Immature natural killer cell (primary cell): ENCODE data around the gene EIF4E1B. TPM values are rescaled to one million over a fixed set of nuclear protein-coding genes. Genes with fewer than 3 reads are reported as not detected.

Experiments
- DNase-seq, 3 donors: peaks; one replicate each; pipeline ENCODE4 v3.0.0; 2022; ENCODE audit warnings: mixed read lengths in 1 of 3
- H3K27ac Mint-ChIP-seq, 6 donors: one replicate each; pipeline ENCODE4 v1.8.0; 2020; ENCODE audit warnings: mixed read lengths in 6 of 6, mild to moderate bottlenecking in 5 of 6, inconsistent platforms in 4 of 6, moderate library complexity in 3 of 6
- H3K27me3 Mint-ChIP-seq, 3 donors: one replicate each; pipeline ENCODE4 v1.8.0; 2020 to 2021; ENCODE audit warnings: low read depth in 3 of 3, mild to moderate bottlenecking in 3 of 3, mixed read lengths in 3 of 3, moderate library complexity in 3 of 3, inconsistent platforms in 1 of 3
- H3K36me3 Mint-ChIP-seq, 3 donors: one replicate each; pipeline ENCODE4 v1.8.0; 2020; ENCODE audit warnings: mixed read lengths in 3 of 3, inconsistent platforms in 2 of 3, mild to moderate bottlenecking in 2 of 3
- H3K4me1 Mint-ChIP-seq, 2 donors: one replicate each; pipeline ENCODE4 v1.8.0; 2020; ENCODE audit warnings: inconsistent platforms in 2 of 2, mild to moderate bottlenecking in 2 of 2, mixed read lengths in 2 of 2, moderate library complexity in 1 of 2
- H3K4me3 Mint-ChIP-seq, 5 donors: one replicate each; pipeline ENCODE4 v1.8.0; 2020; ENCODE audit warnings: mild to moderate bottlenecking in 5 of 5, mixed read lengths in 5 of 5, inconsistent platforms in 3 of 5, moderate library complexity in 3 of 5
- H3K9me3 Mint-ChIP-seq, 6 donors: one replicate each; pipeline ENCODE4 v1.8.0; 2020; ENCODE audit warnings: mild to moderate bottlenecking in 6 of 6, mixed read lengths in 6 of 6, inconsistent platforms in 4 of 6, moderate library complexity in 3 of 6
- polyA plus RNA-seq, 3 donors: library from polyadenylated mRNA; unstranded; fragments of 300-500 nt; fragmentation: Illumina TruSeq; gene quantifications; one replicate each; pipeline ENCODE4 v1.2.3, GENCODE V29; 2021

The EIF4E1B gene
- polyA plus RNA-seq, 3 donors from 2014 or later, result not detected

DNA sequence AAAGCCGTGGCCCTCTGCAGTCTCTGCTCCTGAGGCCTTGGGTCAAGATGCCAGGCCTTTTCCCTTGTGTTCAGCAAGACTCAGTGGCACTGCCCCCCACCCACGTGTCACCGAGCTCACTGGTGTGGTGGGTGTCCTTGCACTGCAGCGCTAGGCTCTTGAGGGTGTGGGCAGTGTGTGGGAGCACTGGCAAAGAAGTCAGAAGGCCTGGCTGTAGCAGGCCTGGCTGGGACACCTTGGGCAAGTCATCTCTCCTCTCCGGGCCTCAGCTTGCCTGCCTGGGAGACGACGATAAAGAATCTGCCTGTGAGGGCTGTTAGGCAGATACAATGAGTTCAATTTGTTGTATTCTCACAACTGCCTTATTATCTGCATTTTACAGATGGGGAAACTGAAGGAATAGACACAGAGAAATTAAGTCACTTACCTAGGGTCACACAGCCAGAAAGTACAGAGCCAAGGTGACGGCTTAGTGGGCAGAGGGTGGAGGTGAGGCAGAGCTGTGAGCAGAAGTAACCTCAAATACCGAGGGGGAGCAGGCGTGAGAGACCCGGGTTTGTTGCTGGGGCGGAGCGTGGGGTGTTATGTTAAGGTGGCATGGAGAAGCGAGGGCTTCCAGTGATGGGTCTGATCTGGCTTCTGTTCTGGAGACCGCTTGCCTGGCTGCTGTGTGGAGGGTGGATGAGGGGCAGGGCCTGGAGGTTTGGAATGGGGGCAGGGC is 18.2 kb downstream of the EIF4E1B start:
- DNase-seq, result peak; percentile 62 to 66 (median 63)
- Mint-ChIP-seq H3K27ac (peak overlapping the region; percentile 61 to 86 (median 84)), H3K4me3 (peak overlapping the region; percentile 82 to 93 (median 83)), H3K27me3 (peaks cover 4 to 7% (median 5%) of the 10 kb centered on the region in 3 donors), H3K36me3 (peaks cover under 1 to 5% (median 3%) of the 10 kb centered on the region in 3 donors), H3K4me1 (peaks cover 65 to 66% of the 10 kb centered on the region in 2 donors), H3K9me3 (no peaks in the 10 kb centered on the region)

DNA sequence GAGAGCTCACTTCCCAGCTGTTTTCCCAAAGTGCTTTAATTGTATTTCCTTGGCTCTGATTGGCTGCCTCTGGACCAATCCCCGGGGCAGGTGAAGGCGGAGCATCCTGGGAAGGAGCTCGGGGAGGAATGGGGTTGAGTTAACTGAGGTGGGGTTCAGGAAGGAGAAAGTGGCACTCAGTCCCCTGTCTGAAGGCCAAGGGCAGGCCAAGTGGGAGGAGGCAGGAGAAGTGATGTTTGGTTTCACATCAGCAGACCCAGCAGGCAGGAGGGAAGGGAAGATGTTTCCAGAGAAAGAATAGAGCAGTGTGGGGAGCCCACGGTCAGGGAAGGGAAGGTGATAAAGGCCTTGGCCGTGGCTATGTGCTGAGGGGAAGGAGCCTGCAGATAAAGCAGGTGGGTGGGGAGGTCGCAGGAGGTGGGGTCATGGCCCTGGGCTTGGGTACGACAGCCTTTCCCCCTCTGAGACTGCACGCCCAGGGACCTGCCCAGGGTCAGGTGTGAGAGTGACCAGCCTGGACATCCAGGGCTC is 19.9 kb downstream of the EIF4E1B start:
- Mint-ChIP-seq H3K36me3 (peaks cover 3 to 13% (median 10%) of the 10 kb centered on the region in 3 donors), H3K4me1 (peaks cover 70 to 71% of the 10 kb centered on the region in 2 donors)

DNA sequence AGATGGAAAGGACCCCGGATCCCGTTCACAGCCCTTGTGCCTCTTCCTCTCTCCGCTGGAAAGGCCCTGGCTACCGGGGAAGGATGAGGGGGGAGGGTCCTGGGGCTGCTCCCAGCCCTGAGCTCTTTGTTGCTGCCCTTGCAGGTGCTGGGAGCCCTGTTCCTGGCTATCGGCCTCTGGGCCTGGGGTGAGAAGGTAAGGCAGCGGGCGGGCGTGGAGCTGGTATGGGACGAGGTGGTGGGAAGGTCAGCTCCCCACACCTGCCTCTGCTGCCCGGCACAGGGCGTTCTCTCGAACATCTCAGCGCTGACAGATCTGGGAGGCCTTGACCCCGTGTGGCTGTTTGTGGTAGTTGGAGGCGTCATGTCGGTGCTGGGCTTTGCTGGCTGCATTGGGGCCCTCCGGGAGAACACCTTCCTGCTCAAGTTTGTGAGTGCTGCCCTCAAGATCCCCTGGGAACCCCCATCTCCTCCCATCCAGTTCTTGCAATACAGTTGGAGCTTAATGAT is 21.1 kb downstream of the EIF4E1B start:
- H3K4me3 Mint-ChIP-seq, result peak overlapping the region in 2 of 5 donors; percentile 21 to 35
- peaks cover 3 to 19% (median 15%) of the 10 kb centered on the region in 3 donors for H3K36me3 Mint-ChIP-seq
- H3K9me3 Mint-ChIP-seq, result no peaks in the 10 kb centered on the region
- no peak for DNase-seq
- peaks cover 4 to 8% (median 5%) of the 10 kb centered on the region in 3 donors for H3K27me3 Mint-ChIP-seq
- H3K4me1 Mint-ChIP-seq, result peaks cover 65 to 67% of the 10 kb centered on the region in 2 donors
- peak overlapping the region in 3 of 6 donors; percentile 20 to 58 (median 24) for H3K27ac Mint-ChIP-seq

More for the DNA sequence above, 19.9 kb downstream of the EIF4E1B start:
- no peak for DNase-seq
- Mint-ChIP-seq H3K27me3 (peaks cover 4 to 8% (median 5%) of the 10 kb centered on the region in 3 donors), H3K4me3 (peak overlapping the region; percentile 12 to 64 (median 30)), H3K27ac (peak overlapping the region in 2 of 6 donors; percentile 44 to 53), H3K9me3 (no peaks in the 10 kb centered on the region)

DNA sequence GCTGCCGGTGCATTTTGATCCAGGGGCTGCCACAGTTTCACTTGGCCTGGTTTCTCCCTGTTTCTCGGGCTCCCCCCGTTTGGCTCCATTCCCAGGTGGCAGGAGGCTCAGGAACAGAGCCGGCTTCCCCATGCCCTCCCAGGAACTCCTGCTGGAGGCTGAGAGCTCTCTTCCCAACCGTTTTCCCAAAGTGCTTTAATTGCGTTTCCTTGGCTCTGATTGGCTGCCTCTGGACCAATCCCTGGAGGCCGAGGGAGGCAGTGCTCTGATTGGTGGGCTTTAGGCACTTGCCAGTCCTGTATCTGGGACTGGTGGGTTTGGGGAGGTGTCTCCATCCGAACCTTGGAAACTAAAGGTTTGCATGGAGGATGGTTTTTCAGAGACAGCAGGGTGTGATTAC is 21.7 kb downstream of the EIF4E1B start:
- Mint-ChIP-seq H3K27ac (peak overlapping the region in 1 of 6 donors; percentile 24), H3K27me3 (peaks cover 4 to 8% (median 5%) of the 10 kb centered on the region in 3 donors), H3K4me1 (peaks cover 59 to 62% of the 10 kb centered on the region in 2 donors), H3K4me3 (no peak overlapping the region), H3K9me3 (no peaks in the 10 kb centered on the region), H3K36me3 (peaks cover 3 to 19% (median 15%) of the 10 kb centered on the region in 3 donors)
- DNase-seq, result no peak

DNA sequence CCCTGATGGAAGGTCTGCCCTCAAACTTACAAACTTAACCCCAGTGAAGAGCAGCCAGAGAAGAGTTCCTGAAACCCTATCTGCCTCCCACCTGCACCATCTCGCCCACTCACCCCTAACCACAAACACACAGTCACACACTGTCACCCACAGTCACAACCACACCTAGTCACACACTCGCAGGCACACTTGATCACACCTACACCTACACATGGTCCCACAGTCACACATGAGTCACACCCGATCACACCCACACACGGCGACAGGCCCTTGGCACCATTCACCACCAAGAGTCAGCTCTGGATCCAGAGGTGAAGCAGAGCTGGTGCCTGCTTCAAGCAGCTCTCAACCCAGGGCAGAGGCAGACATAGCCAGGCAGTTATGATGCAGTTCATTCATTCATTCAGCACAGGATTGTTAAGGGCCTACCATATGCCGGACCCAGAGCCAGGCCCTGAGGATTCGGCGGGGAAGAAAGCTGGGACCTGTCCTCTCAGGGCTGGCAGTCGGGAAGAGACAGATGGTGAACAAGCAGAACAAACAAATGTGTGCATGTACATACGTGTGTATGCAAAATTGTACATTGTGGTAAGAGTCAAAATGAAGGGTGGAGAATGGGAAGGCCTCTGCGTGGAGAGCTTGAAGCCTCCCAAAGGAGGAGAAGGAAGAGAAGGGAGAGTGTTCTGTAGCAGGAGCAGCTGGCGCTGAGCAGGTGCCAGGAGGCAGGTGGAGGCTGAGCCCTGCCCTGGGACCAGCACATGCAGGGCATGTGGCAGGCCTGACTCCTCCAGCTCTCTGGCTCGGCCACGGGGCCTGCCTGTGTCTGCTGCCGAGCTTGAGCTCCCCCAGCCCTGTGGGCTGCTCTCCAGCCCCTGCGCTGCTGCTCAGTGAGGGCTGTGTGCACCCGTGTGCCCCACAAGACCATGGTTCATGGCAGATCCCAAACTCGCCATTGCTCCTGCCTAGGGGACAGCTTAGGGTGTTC is 23.2 kb downstream of the EIF4E1B start:
- Mint-ChIP-seq H3K27ac (peak overlapping the region; percentile 65 to 78 (median 68)), H3K36me3 (peaks cover 3 to 23% (median 18%) of the 10 kb centered on the region in 3 donors), H3K4me3 (peak overlapping the region; percentile 1 to 45 (median 19)), H3K4me1 (peaks cover 62 to 64% of the 10 kb centered on the region in 2 donors), H3K27me3 (peaks cover 4 to 8% (median 5%) of the 10 kb centered on the region in 3 donors), H3K9me3 (no peaks in the 10 kb centered on the region)
- DNase-seq, result peak; percentile 62 to 69 (median 63)

DNA sequence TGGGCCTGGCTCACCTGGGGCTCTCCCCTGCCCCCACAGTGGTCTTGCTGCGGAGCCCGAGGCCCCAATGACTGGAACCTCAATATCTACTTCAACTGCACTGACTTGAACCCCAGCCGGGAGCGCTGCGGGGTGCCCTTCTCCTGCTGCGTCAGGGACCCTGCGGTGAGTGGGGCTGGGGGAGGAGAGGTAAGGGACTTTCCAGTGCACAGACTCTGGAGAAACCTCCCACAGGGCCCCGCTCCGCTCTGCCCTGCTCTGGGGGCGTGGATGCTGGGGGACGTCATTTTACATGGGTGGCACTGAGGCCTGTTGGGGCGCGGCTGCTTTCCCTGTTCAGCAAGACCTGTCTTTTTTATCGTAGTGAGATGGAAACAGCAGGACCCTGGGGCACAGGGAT is 24.4 kb downstream of the EIF4E1B start:
- Mint-ChIP-seq H3K36me3 (peaks cover 3 to 23% (median 18%) of the 10 kb centered on the region in 3 donors), H3K27ac (no peak overlapping the region), H3K4me3 (no peak overlapping the region), H3K9me3 (no peaks in the 10 kb centered on the region), H3K27me3 (peaks cover 4 to 8% (median 5%) of the 10 kb centered on the region in 3 donors), H3K4me1 (peaks cover 60 to 65% of the 10 kb centered on the region in 2 donors)
- DNase-seq, result no peak

DNA sequence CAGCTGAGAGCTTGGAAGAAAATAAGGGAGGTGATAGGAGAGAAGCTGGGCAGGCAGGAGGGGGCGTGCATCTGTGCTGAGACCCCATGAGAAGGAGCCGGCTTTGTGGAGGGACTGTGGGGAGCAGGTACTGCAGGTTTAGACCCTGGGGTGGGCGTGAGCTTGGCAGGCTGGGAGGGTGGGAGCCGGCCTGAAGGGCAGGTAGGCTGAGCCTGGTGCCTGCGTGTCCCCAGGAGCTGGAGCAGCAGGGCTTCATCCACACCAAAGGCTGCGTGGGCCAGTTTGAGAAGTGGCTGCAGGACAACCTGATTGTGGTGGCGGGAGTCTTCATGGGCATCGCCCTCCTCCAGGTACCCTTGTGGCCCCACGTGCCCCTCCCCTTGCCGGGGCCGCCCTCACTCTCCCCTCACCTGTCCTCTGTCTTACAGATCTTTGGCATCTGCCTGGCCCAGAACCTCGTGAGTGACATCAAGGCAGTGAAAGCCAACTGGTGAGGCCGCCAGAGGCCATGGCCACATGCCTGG is 26.1 kb downstream of the EIF4E1B start:
- Mint-ChIP-seq H3K27me3 (peaks cover 3 to 5% (median 4%) of the 10 kb centered on the region in 3 donors), H3K4me3 (no peak overlapping the region), H3K4me1 (peaks cover 48 to 56% of the 10 kb centered on the region in 2 donors), H3K36me3 (peaks cover 3 to 23% (median 18%) of the 10 kb centered on the region in 3 donors), H3K27ac (no peak overlapping the region), H3K9me3 (no peaks in the 10 kb centered on the region)
- no peak for DNase-seq

DNA sequence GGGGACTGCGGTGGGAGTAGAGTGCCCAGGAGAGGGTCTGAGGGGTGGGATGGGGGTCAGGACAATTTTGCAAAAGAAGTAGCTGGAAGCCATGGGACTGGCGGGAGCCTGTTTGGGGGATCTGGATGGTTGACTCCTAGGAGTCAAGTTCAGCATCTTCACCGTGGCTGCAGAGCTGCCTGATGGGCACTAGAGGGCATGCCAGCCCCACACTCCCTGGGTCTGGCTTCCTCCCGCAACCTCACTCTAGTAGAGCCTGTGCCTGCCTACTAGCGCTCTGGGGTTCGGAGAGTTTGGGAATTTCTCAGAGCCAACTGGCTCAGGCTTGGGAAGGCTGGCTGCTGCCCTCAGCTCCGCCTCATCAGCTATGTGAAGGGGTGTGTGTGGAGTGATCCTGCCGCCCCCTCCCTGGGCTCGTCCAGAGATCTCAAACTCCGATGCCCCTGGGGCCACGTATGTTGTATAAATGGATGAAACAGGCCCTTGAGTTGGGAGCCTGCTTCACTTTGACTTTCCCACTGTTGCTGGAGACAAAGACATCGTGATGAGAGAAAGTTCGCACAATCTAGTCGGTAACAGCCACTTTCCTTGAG is 27.6 kb downstream of the EIF4E1B start:
- H3K4me3 Mint-ChIP-seq, result peak overlapping the region; percentile 75 to 85 (median 76)
- H3K4me1 Mint-ChIP-seq, result peaks cover 32 to 41% of the 10 kb centered on the region in 2 donors
- H3K36me3 Mint-ChIP-seq, result peaks cover 3 to 23% (median 18%) of the 10 kb centered on the region in 3 donors
- H3K9me3 Mint-ChIP-seq, result no peaks in the 10 kb centered on the region
- peak; percentile 58 to 67 (median 66) for DNase-seq
- peaks cover 3 to 7% (median 6%) of the 10 kb centered on the region in 3 donors for H3K27me3 Mint-ChIP-seq
- H3K27ac Mint-ChIP-seq, result peak overlapping the region in 3 of 6 donors; percentile 38 to 53 (median 39)

DNA sequence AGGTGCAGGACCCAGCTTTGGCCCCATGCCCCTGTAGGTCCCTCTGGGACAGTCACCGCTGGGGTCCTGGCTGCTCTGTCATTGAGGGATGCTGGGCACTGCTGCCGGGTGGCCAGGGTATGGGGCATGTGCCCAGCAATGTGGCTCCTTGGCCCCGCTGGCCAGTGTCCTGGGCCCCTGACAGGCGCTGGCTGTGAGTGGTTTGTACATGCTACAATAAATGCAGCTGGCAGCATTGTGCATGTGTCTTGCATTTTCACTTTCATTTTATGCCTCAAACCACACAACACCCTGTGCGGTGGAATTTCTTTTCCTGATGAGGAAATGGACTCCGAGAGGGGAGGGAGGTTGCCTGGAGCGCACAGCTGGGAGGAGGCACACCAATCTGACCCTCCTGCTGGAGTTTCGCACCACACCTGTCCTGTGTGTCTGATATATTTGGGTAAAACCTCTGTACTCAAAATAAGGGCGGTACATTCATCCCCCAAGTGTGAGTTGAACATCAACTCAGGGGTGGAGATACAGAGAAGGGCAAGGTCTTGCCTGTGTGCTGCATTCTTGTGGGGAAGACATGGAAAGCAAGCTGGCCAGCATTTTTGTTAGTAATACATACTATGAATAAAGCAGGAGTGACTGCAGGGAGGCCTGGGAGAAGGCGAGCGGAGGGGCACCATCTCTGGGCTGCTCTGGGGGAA is 28.5 kb downstream of the EIF4E1B start:
- H3K4me1 Mint-ChIP-seq, result peaks cover 24 to 32% of the 10 kb centered on the region in 2 donors
- peaks cover 0 to 15% (median 12%) of the 10 kb centered on the region in 3 donors for H3K36me3 Mint-ChIP-seq
- H3K9me3 Mint-ChIP-seq, result no peaks in the 10 kb centered on the region
- peak overlapping the region; percentile 75 to 85 (median 76) for H3K4me3 Mint-ChIP-seq
- peak overlapping the region; percentile 13 to 79 (median 44) for H3K27ac Mint-ChIP-seq
- DNase-seq, result peak; percentile 55 to 61 (median 58)
- H3K27me3 Mint-ChIP-seq, result peaks cover 0 to 4% (median 4%) of the 10 kb centered on the region in 3 donors

DNA sequence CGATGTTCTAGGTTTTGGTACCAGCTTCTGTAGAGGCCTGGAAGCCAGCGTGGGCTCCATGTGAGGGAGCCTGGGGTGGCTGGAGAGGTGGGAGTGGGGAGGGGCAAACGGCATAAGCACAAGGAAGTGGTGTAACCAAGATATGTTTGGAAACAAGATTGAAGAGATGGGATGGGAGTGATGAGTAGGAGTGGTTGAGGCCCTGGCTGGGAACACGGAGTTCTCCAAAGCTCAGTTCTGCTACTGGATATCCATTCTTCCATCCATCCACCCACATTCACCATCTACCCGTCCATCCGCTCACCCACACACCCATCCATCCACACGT is 29.0 kb downstream of the EIF4E1B start:
- Mint-ChIP-seq H3K9me3 (no peaks in the 10 kb centered on the region), H3K27me3 (peaks cover 2 to 9% (median 4%) of the 10 kb centered on the region in 3 donors), H3K4me3 (peak overlapping the region in 4 of 5 donors; percentile 76 to 85 (median 78)), H3K36me3 (peaks cover 0 to 15% (median 12%) of the 10 kb centered on the region in 3 donors), H3K4me1 (peaks cover 24 to 31% of the 10 kb centered on the region in 2 donors), H3K27ac (peak overlapping the region in 1 of 6 donors; percentile 13)
- DNase-seq, result no peak

DNA sequence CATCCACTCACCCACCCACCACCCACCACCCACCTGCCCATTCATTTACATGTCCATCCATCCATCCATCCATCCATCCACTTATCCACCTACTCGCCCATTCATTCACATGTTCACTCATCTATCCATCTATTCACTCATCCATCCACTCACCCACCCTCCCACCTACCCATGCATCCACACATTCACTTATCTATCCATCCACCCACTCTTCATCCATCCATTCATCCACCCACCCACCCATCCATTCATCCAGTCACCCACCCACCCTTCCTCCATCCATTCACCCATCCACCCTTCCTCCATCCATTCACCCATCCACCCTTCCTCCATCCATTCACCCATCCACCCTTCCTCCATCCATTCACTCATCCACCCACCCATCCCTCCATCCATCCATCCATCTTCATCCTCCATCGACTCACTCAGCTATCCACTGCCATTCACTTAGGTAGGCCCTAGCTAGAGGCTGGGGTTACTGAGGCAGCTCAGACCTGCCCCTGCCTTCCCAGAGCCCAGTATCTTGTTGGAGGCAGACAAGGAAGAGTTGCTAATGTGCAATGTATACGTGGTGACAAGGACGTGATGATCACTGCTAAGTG is 29.5 kb downstream of the EIF4E1B start:
- no peak for DNase-seq
- Mint-ChIP-seq H3K9me3 (no peaks in the 10 kb centered on the region), H3K27ac (peak overlapping the region in 3 of 6 donors; percentile 8 to 59 (median 30)), H3K36me3 (peaks cover 0 to 15% (median 12%) of the 10 kb centered on the region in 3 donors), H3K4me1 (peaks cover 23 to 31% of the 10 kb centered on the region in 2 donors), H3K27me3 (peaks cover 4 to 9% (median 5%) of the 10 kb centered on the region in 3 donors), H3K4me3 (peak overlapping the region in 3 of 5 donors; percentile 11 to 76 (median 76))

DNA sequence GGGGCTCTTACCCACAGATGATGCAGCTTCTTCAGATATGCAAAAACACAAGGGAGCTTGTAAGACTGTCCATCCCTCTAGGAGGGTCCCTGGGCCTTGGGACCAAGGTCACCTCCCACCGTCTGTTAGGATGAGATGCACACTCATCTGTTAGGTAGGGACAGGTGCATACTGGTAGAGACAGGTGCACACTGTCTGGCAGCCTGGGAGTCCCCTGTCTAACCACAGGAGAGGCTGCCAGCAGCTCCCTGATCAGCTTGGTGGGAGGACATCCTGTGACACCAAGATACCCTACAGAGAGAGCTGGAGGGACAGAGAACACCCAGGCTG is 30.0 kb downstream of the EIF4E1B start:
- Mint-ChIP-seq H3K27ac (no peak overlapping the region), H3K4me3 (no peak overlapping the region), H3K27me3 (peaks cover 4 to 10% (median 5%) of the 10 kb centered on the region in 3 donors), H3K9me3 (no peaks in the 10 kb centered on the region), H3K36me3 (peaks cover 0 to 10% (median 8%) of the 10 kb centered on the region in 3 donors), H3K4me1 (peaks cover 22 to 31% of the 10 kb centered on the region in 2 donors)
- DNase-seq, result no peak
